ENCODE results near the gene HHAT. TPM values are rescaled to one million over a fixed set of nuclear protein-coding genes. Genes with fewer than 3 reads are reported as not detected.

The HHAT gene
- total RNA-seq, 1 donor from 2014 or later, result 2.3 TPM

DNA sequence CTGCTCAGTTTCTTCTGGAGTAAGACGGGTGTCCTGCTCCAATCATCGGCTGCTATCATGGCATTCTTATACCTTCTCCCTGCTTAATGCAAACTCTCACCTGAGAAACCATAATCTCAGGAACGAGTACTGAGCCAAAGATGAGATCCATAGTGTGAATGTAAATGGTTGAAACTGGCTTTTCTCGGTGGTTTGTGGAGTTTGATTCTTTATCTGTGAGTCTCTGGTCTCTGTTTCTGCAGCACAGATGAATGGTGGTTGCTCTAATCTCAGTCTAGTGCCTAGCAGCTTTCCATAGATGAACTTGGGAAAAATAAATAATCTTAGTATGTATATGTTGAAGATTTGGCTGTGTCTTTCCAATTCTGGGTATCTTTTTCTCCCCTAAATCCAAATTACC is 274.4 kb downstream of the HHAT start:
- Mint-ChIP-seq H3K4me1 (ENCODE audit: low read depth, unreplicated experiment) (peaks cover 15% of the 10 kb centered on the region), H3K9me3 (ENCODE audit: unreplicated experiment) (no peaks in the 10 kb centered on the region), H3K27ac (ENCODE audit: unreplicated experiment) (no peak overlapping the region), H3K27me3 (ENCODE audit: unreplicated experiment) (no peaks in the 10 kb centered on the region), H3K36me3 (ENCODE audit: unreplicated experiment) (peaks cover 12% of the 10 kb centered on the region), H3K4me3 (ENCODE audit: unreplicated experiment) (no peak overlapping the region)
- no peak for DNase-seq
- TF ChIP-seq, protein P1, sequence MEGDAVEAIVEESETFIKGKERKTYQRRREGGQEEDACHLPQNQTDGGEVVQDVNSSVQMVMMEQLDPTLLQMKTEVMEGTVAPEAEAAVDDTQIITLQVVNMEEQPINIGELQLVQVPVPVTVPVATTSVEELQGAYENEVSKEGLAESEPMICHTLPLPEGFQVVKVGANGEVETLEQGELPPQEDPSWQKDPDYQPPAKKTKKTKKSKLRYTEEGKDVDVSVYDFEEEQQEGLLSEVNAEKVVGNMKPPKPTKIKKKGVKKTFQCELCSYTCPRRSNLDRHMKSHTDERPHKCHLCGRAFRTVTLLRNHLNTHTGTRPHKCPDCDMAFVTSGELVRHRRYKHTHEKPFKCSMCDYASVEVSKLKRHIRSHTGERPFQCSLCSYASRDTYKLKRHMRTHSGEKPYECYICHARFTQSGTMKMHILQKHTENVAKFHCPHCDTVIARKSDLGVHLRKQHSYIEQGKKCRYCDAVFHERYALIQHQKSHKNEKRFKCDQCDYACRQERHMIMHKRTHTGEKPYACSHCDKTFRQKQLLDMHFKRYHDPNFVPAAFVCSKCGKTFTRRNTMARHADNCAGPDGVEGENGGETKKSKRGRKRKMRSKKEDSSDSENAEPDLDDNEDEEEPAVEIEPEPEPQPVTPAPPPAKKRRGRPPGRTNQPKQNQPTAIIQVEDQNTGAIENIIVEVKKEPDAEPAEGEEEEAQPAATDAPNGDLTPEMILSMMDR (IDR thresholded peaks at IDR 0.05; ENCODE audit: partially characterized antibody, unreplicated experiment), result no peak

DNA sequence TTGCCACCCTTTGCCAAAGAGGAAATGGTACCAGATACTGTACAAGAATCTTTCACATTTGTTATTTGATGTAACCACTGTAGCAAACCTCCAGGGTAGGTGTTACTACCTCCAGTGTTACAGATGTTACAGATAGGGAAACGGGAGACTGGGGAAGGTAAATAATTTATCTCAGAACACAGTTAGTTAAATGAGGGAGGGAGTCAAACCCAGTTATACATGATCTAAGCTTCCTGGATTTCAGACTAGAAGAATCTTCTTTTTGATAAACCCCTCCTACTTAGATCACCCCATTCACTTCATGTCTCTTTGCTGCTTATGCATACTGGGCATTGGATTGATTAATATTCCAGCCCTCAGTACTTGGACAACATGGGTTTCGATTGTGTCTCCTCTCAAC is 276.4 kb downstream of the HHAT start:
- DNase-seq, result no peak
- Mint-ChIP-seq H3K36me3 (ENCODE audit: unreplicated experiment) (peaks cover 12% of the 10 kb centered on the region), H3K9me3 (ENCODE audit: unreplicated experiment) (no peaks in the 10 kb centered on the region), H3K27me3 (ENCODE audit: unreplicated experiment) (no peaks in the 10 kb centered on the region), H3K4me3 (ENCODE audit: unreplicated experiment) (no peak overlapping the region), H3K27ac (ENCODE audit: unreplicated experiment) (no peak overlapping the region), H3K4me1 (ENCODE audit: low read depth, unreplicated experiment) (peaks cover 22% of the 10 kb centered on the region)
- TF ChIP-seq, protein P1 (IDR thresholded peaks at IDR 0.05; ENCODE audit: partially characterized antibody, unreplicated experiment), result no peak

DNA sequence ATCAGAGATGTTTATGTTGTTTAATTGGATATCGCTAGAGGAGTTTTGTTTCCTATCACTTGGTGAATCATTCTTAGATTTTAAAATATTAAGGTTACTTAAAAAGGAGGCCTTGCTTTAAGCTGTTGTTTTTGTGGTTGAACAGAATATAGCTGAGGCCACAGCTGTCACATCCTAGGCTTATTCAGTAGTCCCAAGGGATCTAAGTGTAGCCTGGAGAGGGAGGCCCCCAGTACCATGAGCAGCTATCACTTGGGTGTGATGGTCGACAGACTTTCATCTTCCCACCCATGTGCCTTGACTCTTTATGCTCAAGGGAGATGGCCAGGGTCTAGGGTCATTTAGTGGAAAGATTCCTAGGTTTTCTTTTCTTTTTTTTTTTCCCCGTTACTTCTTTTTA is 278.7 kb downstream of the HHAT start:
- Mint-ChIP-seq H3K27ac (ENCODE audit: unreplicated experiment) (peak overlapping the region; percentile 35), H3K4me1 (ENCODE audit: low read depth, unreplicated experiment) (peaks cover 22% of the 10 kb centered on the region), H3K4me3 (ENCODE audit: unreplicated experiment) (no peak overlapping the region), H3K9me3 (ENCODE audit: unreplicated experiment) (no peaks in the 10 kb centered on the region), H3K36me3 (ENCODE audit: unreplicated experiment) (peaks cover 6% of the 10 kb centered on the region), H3K27me3 (ENCODE audit: unreplicated experiment) (no peaks in the 10 kb centered on the region)
- DNase-seq, result no peak
- TF ChIP-seq, protein P1 (IDR thresholded peaks at IDR 0.05; ENCODE audit: partially characterized antibody, unreplicated experiment), result no peak

- DNase-seq, result no peak
- Mint-ChIP-seq H3K4me1 (ENCODE audit: low read depth, unreplicated experiment) (peaks cover 22% of the 10 kb centered on the region), H3K9me3 (ENCODE audit: unreplicated experiment) (peaks cover 2% of the 10 kb centered on the region), H3K4me3 (ENCODE audit: unreplicated experiment) (no peak overlapping the region), H3K27ac (ENCODE audit: unreplicated experiment) (no peak overlapping the region), H3K27me3 (ENCODE audit: unreplicated experiment) (no peaks in the 10 kb centered on the region), H3K36me3 (ENCODE audit: unreplicated experiment) (peaks cover 6% of the 10 kb centered on the region)
- TF ChIP-seq, protein P1 (IDR thresholded peaks at IDR 0.05; ENCODE audit: partially characterized antibody, unreplicated experiment), result no peak
These were observed 280.1 kb downstream of the HHAT start for GRCh38 chr1:210608767-210609166.

DNA sequence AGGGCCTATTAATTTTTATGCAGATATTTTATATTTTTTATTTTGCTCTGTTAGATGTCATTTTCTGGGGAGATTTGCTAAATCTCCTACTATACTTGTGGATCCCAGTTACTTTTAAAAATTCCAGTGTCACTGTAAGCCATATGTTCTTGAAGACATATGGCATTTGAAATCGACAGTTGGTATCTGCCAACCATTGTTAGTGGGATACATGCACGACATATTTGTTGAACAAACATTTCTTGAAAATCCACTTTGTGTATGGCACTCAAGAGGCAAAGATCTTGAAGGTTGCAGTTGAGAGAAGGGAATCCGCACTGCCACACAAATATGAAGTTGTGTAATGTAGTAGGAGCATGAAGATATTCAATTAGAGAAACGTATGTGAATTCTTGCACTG is 287.7 kb downstream of the HHAT start:
- Mint-ChIP-seq H3K27ac (ENCODE audit: unreplicated experiment) (peak overlapping the region; percentile 72), H3K36me3 (ENCODE audit: unreplicated experiment) (no peaks in the 10 kb centered on the region), H3K4me1 (ENCODE audit: low read depth, unreplicated experiment) (peaks cover 44% of the 10 kb centered on the region), H3K4me3 (ENCODE audit: unreplicated experiment) (no peak overlapping the region), H3K27me3 (ENCODE audit: unreplicated experiment) (peaks cover 8% of the 10 kb centered on the region), H3K9me3 (ENCODE audit: unreplicated experiment) (peaks cover 23% of the 10 kb centered on the region)
- TF ChIP-seq, protein P1 (IDR thresholded peaks at IDR 0.05; ENCODE audit: partially characterized antibody, unreplicated experiment), result no peak
- no peak for DNase-seq
